GM19035 (cell line): ENCODE data around the gene ZNF277.
"Not testable (repeated sequence)": the region's sequence is repeated elsewhere in the genome, so short reads cannot be mapped to it uniquely, and the experiment has no call there.

Source experiments
- ATAC-seq: cut with Tn5 transposase; IDR thresholded peaks from one replicate; pipeline ENCODE4 v1.9.1; 2021; ENCODE audit not compliant: unreplicated experiment

The ZNF277 gene

DNA sequence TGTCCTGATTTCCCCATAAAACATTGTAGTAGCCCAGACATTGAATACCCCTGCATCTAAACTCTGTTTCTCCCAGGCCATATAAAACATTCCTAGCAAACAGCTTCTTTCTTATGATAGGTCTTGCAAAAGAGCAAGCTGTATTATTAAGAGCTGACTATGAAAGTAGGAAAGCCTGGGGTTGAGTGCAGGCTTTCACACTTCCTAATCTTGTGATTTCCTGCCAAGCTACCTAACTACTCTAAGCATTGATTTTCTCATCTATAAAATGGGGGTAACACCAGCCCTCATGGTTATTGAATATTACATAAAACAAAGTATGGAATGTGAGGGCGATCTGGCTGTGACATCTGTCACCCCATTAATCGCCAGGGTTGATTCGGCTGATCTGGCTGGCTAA lies 81.8 kb downstream of the ZNF277 start:
- no peak for ATAC-seq

DNA sequence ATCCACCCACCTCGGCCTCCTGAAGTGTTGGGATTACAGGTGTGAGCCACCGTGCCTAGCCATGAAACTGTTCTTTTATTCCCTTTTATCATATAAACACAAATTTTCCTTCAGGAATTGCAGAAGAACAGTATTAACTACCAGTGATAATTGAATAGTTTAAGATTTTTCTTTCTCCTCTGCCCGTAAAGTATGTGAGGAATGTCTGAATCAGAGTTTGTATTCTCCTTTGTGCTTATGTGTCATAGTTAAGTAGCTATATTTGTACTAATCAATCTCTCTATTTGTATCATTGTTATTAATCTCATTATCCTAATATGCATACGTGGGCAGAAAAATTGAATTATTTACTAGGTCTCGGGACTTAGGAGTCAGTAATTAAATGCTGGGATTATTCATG lies 83.6 kb downstream of the ZNF277 start:
- no peak for ATAC-seq

DNA sequence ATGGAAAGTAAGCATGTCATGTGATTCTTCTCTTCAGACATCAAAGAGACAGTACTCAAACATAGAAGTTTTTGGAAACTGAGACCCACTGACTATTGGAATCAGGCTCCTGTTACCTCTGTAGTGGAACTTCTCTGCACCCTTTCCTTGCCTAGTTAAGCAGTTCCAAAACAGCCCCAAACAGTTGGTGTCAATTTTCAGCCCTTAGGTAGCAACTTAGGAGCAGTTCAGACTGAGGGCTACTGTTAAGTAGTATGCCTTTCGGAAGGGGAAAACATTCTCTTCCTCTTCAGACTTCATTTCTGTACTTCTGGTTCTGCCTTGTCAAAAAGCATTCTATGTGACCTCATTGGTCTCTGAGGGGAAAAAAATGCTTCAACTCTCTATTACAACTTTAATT lies 85.7 kb downstream of the ZNF277 start:
- ATAC-seq: no peak

DNA sequence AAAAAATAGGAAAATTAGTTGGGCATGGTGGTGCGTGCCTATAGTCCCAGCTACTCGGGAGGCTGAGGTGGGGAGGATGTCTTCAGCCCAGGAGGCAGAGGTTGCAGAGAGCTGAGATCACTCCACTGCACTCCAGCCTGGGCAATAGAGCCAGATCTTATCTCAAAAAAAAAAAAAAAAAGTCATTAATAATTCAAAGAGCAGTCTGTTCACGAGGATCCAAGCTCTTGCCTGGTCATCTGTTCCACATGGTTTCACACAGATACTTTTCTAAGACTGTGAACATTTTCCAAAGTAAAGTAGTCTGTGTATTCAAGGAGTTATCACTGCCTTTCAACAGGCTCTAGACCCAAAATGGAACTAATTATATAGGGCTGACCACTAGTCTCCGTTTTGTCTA lies 86.9 kb downstream of the ZNF277 start:
- ATAC-seq: no peak

DNA sequence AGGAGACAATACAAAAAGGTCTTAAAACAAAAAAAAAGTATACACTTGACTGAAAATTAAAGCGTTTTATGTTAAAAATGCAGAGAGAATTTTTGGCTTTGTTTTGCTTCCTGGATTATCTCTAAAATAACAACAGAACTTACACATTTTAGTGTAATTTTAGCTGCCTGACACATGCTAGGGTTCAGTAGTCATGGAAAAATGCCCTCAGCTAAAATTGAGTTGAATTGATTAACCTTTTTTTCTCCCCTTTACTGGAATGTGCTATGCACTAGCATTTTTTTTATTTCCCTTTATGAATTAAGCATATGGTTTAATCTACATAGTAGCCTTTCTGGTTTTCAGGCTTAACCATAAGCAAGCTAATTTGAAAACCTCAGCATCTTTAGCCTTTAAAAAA lies 89.9 kb downstream of the ZNF277 start:
- ATAC-seq: no peak

DNA sequence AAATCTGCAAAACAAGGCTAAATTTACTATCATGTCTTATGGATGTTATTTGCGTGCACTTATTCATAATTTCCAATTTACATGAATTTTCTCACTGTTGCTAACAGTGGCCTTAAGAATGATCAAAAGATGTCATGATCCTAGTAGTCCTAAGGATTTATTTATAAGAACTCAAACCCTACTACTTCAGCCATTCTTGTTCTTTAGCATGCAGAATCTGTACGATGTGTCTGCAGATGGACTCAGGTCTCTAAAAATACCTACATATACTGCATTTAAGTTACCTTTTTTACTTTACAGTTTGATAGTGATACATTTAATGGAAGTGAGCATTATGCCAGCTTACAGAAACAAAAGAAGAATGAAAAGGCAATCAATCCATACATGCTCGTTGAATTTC lies 91.2 kb downstream of the ZNF277 start:
- no peak for ATAC-seq

DNA sequence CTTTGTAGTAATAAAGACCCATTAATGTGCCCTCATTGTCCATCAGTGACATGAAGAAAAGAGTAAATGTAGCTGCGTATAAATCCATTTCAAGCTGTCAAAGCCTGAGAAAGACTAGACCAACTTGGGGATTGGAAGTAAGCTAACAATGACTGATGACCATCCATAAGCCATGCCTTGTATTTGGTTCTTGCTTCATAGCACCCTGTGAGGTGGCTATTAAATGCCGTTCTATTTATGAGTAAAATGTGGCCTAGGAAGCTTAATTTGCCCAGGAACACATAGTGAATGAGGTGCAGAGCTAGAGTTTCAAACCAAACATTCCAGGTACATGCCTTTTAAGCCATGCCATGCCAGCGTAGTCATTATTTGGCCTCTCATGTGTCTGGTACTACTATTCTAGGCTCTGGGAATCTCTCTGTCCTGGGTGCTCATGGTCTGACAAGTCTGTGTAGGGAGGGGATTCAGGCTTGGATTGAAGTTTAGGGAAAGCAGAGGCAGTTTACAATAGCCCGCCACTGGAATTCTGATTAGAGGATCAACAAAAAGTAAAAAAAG lies 92.1 kb downstream of the ZNF277 start:
- ATAC-seq: no peak

DNA sequence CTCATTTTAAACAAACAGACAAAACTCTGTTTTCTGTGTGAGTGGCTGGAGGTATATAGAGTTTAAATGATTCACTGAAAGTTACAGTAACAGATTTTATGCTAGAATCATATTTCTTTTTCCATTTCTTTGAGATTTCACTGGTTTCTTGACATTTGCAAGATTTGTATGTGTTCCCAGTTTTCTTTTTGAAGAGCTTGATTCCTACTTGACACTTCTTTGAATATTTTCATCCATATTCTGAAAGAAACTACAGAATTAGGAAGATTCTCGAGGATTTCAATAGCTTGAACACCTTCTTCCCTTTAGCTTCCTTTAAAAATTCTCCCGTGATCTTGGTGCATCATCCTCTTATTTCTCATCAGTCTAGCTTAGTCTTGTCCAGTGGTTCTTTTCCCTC lies 93.6 kb downstream of the ZNF277 start:
- ATAC-seq: no peak

DNA sequence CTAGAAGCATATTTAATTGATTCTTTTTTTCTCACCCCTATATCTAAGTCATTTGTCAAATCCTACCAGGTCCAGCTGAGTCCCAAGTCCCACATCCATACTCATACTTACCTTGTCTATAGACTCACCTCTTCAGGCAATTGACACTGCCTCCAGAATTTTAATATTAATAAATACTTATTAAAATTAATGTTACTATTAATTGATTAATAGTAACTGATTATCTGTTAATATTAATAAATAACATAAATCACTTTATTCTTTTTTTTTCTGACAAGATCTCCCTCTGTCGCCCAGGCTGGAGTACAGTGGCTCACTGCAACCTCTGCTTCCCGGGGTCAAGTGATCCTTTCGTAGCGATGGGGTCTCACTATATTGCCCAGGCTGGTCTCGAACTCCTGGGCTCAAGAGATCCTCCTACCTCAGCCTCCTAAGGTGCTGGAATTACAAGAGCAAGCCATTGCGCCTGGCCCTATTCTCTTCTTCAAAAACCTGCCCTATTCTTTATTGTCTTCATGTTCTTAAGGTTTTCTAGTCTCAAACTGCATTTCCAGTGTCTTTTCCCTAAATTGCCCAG lies 94.4 kb downstream of the ZNF277 start:
- ATAC-seq: no peak

DNA sequence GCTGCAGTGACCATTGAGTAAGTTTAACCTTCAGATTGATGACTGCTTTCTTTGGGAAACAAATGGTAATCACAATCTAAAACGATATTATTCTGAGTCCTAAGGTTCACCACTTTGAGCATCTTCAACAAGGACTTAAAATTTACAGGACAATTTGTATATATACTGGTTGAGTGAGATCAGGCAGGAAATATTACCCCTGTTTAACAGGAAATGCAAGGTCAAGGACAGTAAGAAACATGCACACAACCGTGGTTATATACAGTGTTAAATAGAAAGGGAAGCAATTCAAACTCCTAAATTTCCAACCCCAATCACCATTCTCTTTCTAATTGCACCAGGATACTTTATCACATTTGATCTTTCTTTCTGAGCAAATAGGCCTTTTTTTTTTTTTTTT lies 96.1 kb downstream of the ZNF277 start:
- no peak for ATAC-seq

DNA sequence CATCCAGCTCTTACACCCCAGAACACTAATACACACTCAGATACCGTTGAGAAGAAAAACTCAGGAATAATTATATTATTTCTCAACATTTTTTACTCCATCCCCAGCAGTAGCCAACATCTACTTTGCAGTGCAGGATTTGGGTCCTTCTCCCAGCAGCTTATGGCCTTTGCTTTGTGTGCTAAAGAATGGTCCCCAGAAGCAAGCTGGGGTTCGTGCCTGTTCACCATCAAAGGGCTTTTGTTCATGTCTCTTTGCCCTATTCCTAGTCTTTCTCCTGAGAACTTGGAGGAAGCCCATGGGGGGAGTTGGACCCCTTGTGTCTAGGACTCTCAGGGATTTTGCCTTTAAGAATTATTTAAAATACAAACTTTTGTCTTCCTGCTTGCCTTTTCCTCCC lies 100.4 kb downstream of the ZNF277 start:
- ATAC-seq: no peak

DNA sequence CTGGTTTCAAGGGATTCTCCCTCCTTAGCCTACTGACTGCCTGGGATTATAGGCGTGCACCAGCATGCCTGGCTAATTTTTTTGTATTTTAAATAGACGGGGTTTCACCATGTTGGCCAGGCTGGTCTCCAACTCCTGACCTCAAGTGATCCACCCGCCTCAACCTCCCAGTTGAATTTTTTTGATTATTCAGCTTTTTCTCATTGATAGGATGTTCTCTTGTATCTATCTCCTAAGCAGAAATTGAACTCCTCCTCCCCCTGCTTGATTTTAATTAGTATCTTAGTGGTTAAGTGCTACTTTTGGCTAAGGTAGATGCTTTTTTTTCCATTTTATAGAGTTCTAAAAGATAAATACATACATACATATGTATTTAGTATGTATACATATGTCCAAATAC lies 101.0 kb downstream of the ZNF277 start:
- no peak for ATAC-seq

DNA sequence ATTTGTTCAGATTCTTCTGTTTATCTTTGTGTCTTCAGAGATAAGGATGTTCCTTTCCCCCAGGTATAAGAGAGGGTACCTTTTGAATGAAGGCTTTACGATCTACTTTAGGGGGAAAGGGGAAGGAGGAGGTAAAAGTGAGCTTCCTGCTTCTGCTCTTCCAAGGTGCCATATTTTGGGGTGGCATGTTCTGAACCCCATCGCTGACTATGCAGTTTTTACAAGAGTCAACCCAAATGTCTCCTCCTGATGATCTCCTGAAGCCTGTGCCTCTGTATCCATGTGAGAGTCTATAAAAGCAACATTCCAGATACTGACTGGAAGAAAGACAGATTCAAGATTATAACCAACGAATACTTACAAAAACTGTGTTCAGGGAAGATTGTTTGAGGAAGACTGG lies 102.5 kb downstream of the ZNF277 start:
- no peak for ATAC-seq

DNA sequence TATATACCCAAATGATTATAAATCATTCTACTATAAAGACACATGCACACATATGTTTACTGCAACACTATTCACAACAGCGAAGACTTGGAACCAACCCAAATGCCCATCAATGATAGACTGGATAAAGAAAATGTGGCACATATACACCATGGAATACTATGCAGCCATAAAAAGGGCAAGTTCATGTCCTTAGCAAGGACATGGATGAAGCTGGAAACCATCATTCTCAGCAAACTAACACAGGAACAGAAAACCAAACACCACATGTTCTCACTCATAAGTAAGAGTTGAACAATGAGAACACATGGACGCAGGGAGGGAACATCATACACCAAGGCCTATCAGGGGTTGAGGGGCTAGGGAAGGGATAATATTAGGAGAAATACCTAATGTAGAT lies 110.3 kb downstream of the ZNF277 start:
- ATAC-seq: not testable (repeated sequence)

DNA sequence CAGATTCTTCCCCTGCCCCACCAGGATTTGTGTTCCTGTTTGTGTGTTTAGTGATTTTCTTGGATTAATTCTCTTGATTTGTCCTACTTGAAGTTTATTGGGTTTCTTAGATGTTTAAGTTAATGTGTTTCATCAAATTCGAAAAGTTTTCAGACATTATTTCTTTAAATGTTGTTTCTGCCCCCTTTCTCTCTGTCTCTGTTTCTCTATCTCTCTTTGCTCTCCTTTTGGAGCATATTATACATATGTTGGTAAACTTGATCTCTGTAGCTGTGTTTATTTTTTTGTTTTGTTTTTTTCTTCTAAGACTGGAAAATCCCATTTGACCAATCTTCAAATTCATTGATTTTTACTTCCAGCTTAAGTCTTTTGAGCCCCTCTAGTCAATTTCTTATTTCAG lies 115.6 kb downstream of the ZNF277 start:
- no peak for ATAC-seq

DNA sequence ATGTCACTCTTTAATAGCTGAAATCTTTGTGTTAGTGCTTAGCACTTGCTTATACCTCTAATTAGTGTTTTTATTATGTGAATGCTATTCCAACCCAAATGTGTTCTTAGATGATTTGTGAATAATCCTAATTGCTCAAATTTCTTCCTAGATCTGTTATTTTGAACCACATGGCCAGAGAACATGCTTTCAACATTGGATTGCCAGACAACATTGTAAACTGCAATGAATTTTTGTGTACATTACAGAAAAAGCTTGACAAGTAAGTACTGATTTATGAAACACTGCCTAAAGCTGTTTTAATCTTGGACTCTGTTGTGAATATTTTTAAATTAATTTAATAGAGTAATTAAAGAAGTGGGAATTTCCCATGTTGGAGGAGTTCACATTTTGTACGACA lies 121.1 kb downstream of the ZNF277 start:
- no peak for ATAC-seq

DNA sequence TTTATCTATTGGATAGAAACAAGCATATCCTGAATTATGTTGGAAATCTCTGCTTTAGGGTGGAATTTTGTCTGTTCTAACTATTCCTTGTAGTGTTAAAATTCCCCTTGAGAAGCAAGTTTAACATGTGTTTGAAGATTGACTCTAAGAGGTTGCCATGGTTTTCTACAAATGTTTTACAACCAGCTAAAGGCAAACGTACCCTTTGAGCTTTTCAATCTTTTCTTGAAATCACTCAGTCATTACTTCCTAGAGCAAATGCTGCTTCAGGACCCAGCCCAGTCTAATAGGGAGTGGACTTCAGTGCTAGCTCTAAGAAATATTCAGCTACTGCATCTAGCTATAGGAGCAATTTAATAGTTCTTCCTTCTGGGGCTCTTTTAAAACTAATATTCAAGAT lies 125.0 kb downstream of the ZNF277 start:
- no peak for ATAC-seq

DNA sequence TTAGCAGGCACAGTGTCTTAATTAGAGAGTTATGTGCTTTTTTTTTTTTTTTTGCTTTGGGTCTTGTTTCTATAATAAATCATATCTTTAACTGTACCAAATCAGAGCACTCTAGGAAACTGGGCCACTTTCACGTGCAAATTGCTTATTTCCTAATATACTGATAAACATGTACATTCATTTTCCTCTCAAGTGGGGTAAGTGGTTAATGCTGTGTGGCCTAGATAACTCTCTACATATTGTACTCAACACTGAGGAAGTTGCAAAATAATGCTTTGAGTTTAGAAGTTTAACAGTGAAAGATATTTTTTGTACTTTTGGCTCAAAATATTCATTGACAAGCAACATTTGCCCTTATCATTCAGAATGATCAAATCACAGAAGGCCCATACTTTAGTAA lies 127.9 kb downstream of the ZNF277 start:
- ATAC-seq: no peak

DNA sequence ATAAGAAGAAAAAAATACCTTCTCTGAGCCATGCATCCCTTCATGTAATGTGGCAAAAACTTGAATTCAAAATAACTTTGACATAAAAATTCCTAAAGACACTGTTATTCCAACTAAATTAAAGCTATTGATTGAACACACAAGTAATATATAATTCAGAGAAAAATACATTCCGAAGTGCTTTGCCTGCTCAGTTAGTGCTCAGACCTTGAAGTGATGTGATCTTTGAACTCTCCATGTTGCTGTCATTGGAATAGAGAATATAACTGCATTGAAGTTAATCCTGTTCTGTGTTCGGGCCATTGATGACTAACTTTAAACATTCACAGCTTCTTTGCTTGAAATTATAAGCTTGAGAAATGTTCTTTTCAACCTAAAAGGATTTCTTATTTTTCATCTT lies 129.8 kb downstream of the ZNF277 start:
- ATAC-seq: no peak

DNA sequence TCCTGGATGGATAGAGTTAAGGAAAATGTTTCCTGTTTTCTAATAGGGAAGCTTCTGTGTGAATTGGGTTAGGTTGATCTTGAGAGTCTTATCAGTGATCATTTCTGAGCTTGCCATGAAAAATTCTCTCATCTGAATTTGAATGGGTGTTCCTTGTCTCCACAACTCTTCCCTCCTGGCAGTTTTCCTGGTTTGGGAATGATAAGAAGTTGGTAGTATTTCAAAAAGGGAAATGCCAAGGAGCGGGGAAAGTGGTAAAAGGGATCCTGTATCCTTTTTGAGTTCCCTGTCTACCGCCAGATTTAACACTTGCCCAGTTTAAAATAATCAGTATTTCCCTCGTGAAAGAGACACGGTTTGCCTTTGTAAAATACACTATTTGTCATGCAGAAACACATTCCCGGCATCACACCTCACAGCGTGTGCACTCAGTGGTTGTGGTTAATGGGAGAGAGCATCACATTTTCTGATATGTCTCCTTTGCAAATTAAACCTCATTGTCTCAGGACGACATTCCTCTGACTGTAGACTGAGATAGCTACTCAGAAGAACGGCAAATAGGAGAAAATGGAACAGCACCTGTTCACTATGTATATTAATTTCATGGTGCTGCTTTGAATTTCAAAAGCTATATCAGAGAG lies 130.6 kb downstream of the ZNF277 start:
- ATAC-seq: no peak

DNA sequence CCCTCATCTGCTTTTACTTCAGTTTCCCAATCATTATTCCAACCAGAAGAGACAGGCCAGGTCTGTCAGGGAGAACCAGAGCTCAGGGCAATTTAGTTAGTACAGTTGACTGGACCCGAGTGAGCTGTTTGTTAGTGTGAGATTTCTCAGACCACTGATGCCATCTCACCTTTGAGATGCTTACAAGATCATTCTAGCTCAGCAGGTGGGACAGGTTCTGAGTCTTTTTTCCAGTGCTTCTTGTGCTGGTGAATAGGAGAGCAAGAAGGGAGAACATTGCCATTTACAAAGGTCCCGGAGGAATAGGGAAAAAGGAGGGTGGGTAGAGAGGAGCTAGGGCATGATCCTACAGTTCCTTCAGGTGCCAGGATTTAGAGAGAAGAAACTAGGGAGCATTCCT lies 131.4 kb downstream of the ZNF277 start:
- ATAC-seq: no peak

DNA sequence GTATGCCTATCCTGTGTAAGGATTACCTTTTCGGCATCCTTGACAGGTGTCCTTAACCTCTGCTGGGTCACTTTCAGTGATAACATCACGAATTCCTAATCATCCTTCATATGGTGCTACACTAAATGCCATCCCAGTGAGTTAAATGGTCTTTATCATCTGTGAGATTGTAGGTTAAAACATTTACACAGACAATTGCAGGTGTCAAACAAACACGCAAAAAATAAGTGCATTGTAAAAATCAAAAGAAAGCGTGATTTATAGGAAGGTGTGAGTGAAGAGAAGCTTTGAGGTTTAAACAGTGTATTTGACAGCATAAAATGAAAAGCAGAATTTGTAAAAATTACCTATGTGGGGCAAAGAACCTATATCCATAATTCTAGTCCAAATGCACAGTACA lies 132.3 kb downstream of the ZNF277 start:
- no peak for ATAC-seq

DNA sequence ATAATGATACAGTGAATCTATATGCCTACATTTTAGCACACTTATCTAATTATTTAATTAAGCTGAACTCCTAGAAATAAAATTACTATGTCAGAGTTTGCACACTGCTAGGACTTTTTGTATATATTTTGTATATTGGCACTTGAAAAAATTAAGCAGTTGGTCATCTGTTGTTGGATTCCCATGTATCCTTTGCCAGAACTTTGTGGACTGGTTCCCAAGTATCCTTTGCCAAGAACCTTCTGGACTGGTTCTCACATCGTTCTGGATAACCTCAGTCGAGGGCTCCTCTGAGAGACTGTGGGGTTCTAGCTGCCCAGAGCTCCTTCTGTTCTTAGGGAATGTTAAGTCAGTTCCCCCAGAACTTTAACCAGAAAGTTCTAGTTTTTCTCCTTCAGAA lies 135.0 kb downstream of the ZNF277 start:
- ATAC-seq: no peak
